Endothelial cell of umbilical vein (primary cell): ENCODE data around the gene MMP24. TPM values are rescaled to one million over a fixed set of nuclear protein-coding genes. Genes with fewer than 3 reads are reported as not detected.
A peak's percentile ranks its signal among the peaks of the same experiment; 100 is the strongest.

Source experiments
- BruUV-seq: library from RNA; stranded (reverse); fragments of 400-500 nt; replicated peaks from 2 replicates; lab custom pipeline; 2021; lab: Mats Ljungman, UMichigan
- CTCF ChIA-PET: fragments of 300-600, 350-600 bp; sonication (Branson Sonifier 250); formaldehyde crosslinking; loops from one replicate; lab custom pipeline; 2021; ENCODE audit warnings: antibody characterized with exemption, inconsistent platforms; lab: Charles Lee
- POLR2A ChIA-PET: fragments of 300-600, 350-600 bp; sonication (Branson Sonifier 250); formaldehyde crosslinking; loops from one replicate; lab custom pipeline; 2021; ENCODE audit warnings: antibody characterized with exemption, inconsistent platforms; lab: Charles Lee
- DNase-seq: peaks from one replicate; pipeline ENCODE4 v3.0.0-alpha.2; 2011; ENCODE audit warnings: low read depth, low spot score
- FAIRE-seq: peaks from 2 replicates; lab custom pipeline; 2011; peaks lifted over from hg19 to GRCh38; lab: Jason Lieb, UNC
- H2AFZ ChIP-seq: 2 replicates; pipeline ENCODE4 v1.6.0; 2012; ENCODE audit warnings: low read depth, low read length, control low read depth, inconsistent platforms
- H3K27ac ChIP-seq: 2 replicates; pipeline ENCODE4 v1.5.1; 2011; ENCODE audit warnings: low read depth, mild to moderate bottlenecking, control low read depth, low read length, moderate library complexity; ENCODE audit not compliant: insufficient read depth
- H3K27me3 ChIP-seq, 2 experiments: 2 replicates each; pipeline versions ENCODE4 v1.6.0 to v1.6.1; 2011; ENCODE audit warnings: low read length in 2 of 2, mixed read lengths in 1 of 2; ENCODE audit not compliant: control insufficient read depth in 2 of 2, insufficient read depth in 2 of 2
- H3K36me3 ChIP-seq, 2 experiments: 2 replicates in 1 of 2; 3 replicates in 1 of 2; pipeline ENCODE4 v1.5.1; 2011; ENCODE audit warnings: low read length in 2 of 2, mild to moderate bottlenecking in 1 of 2, moderate library complexity in 1 of 2; ENCODE audit not compliant: control insufficient read depth in 2 of 2, insufficient read depth in 2 of 2; ENCODE audit errors: extremely low read depth in 1 of 2
- H3K4me1 ChIP-seq: 3 replicates; pipeline ENCODE4 v1.5.1; 2011; ENCODE audit warnings: mild to moderate bottlenecking, low read length; ENCODE audit not compliant: control insufficient read depth, insufficient read depth; ENCODE audit errors: extremely low read depth
- H3K4me2 ChIP-seq: 2 replicates; pipeline ENCODE4 v1.6.1; 2011; ENCODE audit warnings: low read length, control low read depth, mixed read lengths; ENCODE audit not compliant: insufficient read depth
- H3K4me3 ChIP-seq, 3 experiments: fragments of 200-600 bp in 1 of 3; sonication (generic), shearing (Covaris generic) in 1 of 3; replicated peaks in 1 of 3; 2 replicates each; pipeline ENCODE4 v1.5.1; 2011 to 2016; ENCODE audit warnings: control low read depth in 3 of 3, low read length in 3 of 3, mild to moderate bottlenecking in 2 of 3, inconsistent platforms in 1 of 3, low read depth in 1 of 3, moderate library complexity in 1 of 3; ENCODE audit not compliant: insufficient read depth in 1 of 3
- H3K79me2 ChIP-seq: 2 replicates; pipeline ENCODE4 v1.6.0; 2012; ENCODE audit warnings: low read length, inconsistent platforms; ENCODE audit not compliant: control insufficient read depth, insufficient read depth
- H3K9ac ChIP-seq: replicated peaks from 2 replicates; pipeline ENCODE3; 2011; ENCODE audit warnings: low read length, control low read depth; ENCODE audit not compliant: insufficient read depth; ENCODE audit errors: extremely low read depth
- H3K9me1 ChIP-seq: replicated peaks from 3 replicates; pipeline ENCODE4 v1.6.0; 2011; ENCODE audit warnings: mild to moderate bottlenecking, low read length; ENCODE audit not compliant: control insufficient read depth, insufficient read depth; ENCODE audit errors: extremely low read depth
- H3K9me3 ChIP-seq: replicated peaks from 2 replicates; pipeline ENCODE4 v1.5.1; 2012; ENCODE audit warnings: low read length, inconsistent platforms; ENCODE audit not compliant: control insufficient read depth, insufficient read depth
- H4K20me1 ChIP-seq: replicated peaks from 2 replicates; pipeline ENCODE3; 2011; ENCODE audit warnings: mild to moderate bottlenecking, low read length; ENCODE audit not compliant: control insufficient read depth, insufficient read depth; ENCODE audit errors: extremely low read depth
- CTCF ChIP-seq, 2 donors: IDR thresholded peaks; 1 replicate in 1 of 2; 2 replicates in 1 of 2; pipeline ENCODE4 v1.5.1; 2011; ENCODE audit warnings: low read length in 2 of 2, mild to moderate bottlenecking in 2 of 2, moderate library complexity in 2 of 2, control low read depth in 1 of 2, inconsistent platforms in 1 of 2, low read depth in 1 of 2; ENCODE audit not compliant: insufficient read depth in 1 of 2; ENCODE audit errors: extremely low read depth in 1 of 2
- EZH2 ChIP-seq: IDR thresholded peaks from 2 replicates; pipeline ENCODE4 v1.6.1; 2012; ENCODE audit warnings: borderline replicate concordance, low read depth, mild to moderate bottlenecking, moderate library complexity, low read length, inconsistent platforms; ENCODE audit not compliant: severe bottlenecking
- FOS ChIP-seq: IDR thresholded peaks from 2 replicates; pipeline ENCODE4 v1.6.1; 2011; ENCODE audit warnings: mild to moderate bottlenecking, low read length, moderate library complexity, borderline replicate concordance; ENCODE audit not compliant: insufficient read depth
- GATA2 ChIP-seq: IDR thresholded peaks from 2 replicates; pipeline ENCODE4 v1.7.0; 2011; ENCODE audit warnings: low read depth, mild to moderate bottlenecking, moderate library complexity, mixed read lengths, low read length; ENCODE audit not compliant: insufficient read length, insufficient read depth
- JUN ChIP-seq: IDR thresholded peaks from 2 replicates; pipeline ENCODE4 v1.6.1; 2011; ENCODE audit warnings: borderline replicate concordance, low read depth; ENCODE audit not compliant: insufficient read length, insufficient read depth
- MYC ChIP-seq: IDR thresholded peaks from one replicate; pipeline ENCODE4 v1.6.1; 2011; ENCODE audit warnings: mild to moderate bottlenecking, low read depth, low read length
- POLR2A ChIP-seq: IDR thresholded peaks from 2 replicates; pipeline ENCODE4 v1.6.1; 2012; ENCODE audit warnings: low read depth, mild to moderate bottlenecking, control low read depth, low read length
- POLR2AphosphoS5 ChIP-seq: IDR thresholded peaks from 2 replicates; pipeline ENCODE4 v1.6.1; 2012; ENCODE audit warnings: low read depth, mild to moderate bottlenecking, control low read depth, low read length, moderate library complexity; ENCODE audit not compliant: insufficient read depth
- dilution Hi-C: fragments of 300-500 bp; cut with MboI; formaldehyde crosslinking; loops from one replicate; pipeline ENCODE4 v1.15.0; 2019; ENCODE audit warnings: low sequenced_read_pairs; ENCODE audit not compliant: extremely low pct_ligation_motif_present
- intact Hi-C: fragments of 100-400 bp; cut with micrococcal nuclease; formaldehyde crosslinking; loops from one replicate; pipeline ENCODE4 v1.10.0; 2022
- polyA plus RNA-seq, 4 experiments: library from polyadenylated mRNA; depleted of rRNA in 3 of 4; stranded (reverse) in 3 of 4; unstranded in 1 of 4; fragments of >200 nt; gene quantifications; 2 replicates each; pipeline versions ENCODE4 v1.2.1 to v1.2.3, GENCODE V29; 2011 to 2012; ENCODE audit warnings: missing spikeins in 1 of 4
- total RNA-seq: library from RNA; stranded (reverse); gene quantifications from 2 replicates; pipeline ENCODE4 v1.2.3, GENCODE V29; 2021
- TF ChIP-seq, protein P1 (sequence below): IDR thresholded peaks from 2 replicates; pipeline ENCODE4 v1.6.1; 2011; ENCODE audit not compliant: insufficient read depth, insufficient read length

MMP24 gene
- total and polyA plus RNA-seq, 2 donors (not counting 3 experiments of a cell fraction or from before 2014, with no cell fraction given): 0.27 to 0.54 TPM

DNA sequence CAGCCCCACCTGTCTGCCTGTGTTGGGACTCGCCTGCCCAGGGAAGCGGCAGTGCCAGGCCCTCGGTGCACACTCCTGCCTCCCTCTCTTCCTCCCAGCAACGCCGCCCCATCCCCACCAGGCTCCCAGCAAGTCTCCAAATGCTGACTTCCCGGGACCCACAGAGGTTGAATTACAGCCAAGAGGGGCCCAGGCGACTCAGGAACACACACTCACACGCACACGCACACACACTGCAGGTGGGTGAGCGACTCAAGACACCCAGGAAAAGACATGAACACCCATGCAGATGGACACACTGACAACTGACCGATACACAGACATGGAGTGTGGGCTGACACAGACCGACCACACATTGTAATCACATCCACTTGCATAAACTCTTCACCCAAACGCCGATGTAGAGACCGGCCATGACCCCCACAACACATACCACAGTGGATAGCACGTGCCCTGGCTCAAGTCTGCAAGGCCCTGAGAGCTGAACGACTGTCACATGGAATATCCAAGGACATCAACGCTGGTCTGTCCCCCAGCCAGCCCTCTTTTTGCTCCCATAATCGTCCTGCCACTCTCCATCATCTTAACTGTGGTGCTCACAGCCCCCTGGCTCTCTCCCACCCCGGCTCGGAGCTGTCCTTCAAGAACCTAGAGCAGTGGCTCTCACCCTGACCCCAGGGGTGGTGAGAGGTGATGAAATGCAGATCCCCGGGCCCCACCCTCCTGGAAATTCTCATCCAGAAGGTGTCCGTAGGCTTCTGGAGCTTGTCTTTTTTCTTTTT, 66.2 kb downstream of the MMP24 start:
- Histone ChIP-seq H3K4me3 (no peak overlapping the region), H3K79me2 (no peaks in the 10 kb centered on the region), H3K9ac (no peak overlapping the region), H3K9me3 (no peaks in the 10 kb centered on the region), H3K27me3 (peaks cover 0 to 2% of the 10 kb centered on the region in 2 experiments), H4K20me1 (no peaks in the 10 kb centered on the region), H3K9me1 (no peaks in the 10 kb centered on the region), H3K36me3 (no peaks in the 10 kb centered on the region), H2AFZ (no peak overlapping the region), H3K27ac (no peak overlapping the region), H3K4me1 (peaks cover 5% of the 10 kb centered on the region), H3K4me2 (no peak overlapping the region)
- dilution Hi-C loops: no loop called here
- POLR2A ChIA-PET: no interaction called here
- intact Hi-C loops: no loop called here
- CTCF ChIA-PET: interaction anchor here (2.1 to 4.9 kb wide), 2 partner anchors 10 to 11 kb away, joined by 9 to 24 read pairs; no protein-coding TSS in a partner anchor
- FAIRE-seq (peak; percentile 4), DNase-seq (no peak)
- TF ChIP-seq GATA2 (no peak), POLR2AphosphoS5 (no peak), CTCF (IDR thresholded peaks at IDR 0.05; ENCODE audit: extremely low read depth in 1 of 2, insufficient read depth in 1 of 2, low read depth in 1 of 2, low read length in 2 of 2) (no peak), POLR2A (no peak), MYC (no peak), JUN (no peak), FOS (no peak), EZH2 (no peak)
- TF ChIP-seq, protein P1, sequence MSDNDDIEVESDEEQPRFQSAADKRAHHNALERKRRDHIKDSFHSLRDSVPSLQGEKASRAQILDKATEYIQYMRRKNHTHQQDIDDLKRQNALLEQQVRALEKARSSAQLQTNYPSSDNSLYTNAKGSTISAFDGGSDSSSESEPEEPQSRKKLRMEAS: no peak
- BruUV-seq: no TSS peak
